HFF-Myc (cell line): ENCODE data around the gene GPR119.
"Not testable (repeated sequence)": the region's sequence is repeated elsewhere in the genome, so short reads cannot be mapped to it uniquely, and the experiment has no call there.

Source experiments
- DNase-seq: peaks from one replicate; pipeline ENCODE4 v3.0.0-alpha.2; 2011; ENCODE audit warnings: low read depth; ENCODE audit errors: extremely low read depth
- H3K4me3 ChIP-seq: replicated peaks from 2 replicates; pipeline ENCODE4 v1.5.1; 2011; ENCODE audit warnings: low read depth, mild to moderate bottlenecking, control low read depth, low read length
- TF ChIP-seq, protein P1 (sequence below): IDR thresholded peaks from 2 replicates; pipeline ENCODE4 v1.5.1; 2012; ENCODE audit warnings: mild to moderate bottlenecking, low read depth, low read length, control low read depth; ENCODE audit errors: missing control alignments

Gene GPR119

DNA sequence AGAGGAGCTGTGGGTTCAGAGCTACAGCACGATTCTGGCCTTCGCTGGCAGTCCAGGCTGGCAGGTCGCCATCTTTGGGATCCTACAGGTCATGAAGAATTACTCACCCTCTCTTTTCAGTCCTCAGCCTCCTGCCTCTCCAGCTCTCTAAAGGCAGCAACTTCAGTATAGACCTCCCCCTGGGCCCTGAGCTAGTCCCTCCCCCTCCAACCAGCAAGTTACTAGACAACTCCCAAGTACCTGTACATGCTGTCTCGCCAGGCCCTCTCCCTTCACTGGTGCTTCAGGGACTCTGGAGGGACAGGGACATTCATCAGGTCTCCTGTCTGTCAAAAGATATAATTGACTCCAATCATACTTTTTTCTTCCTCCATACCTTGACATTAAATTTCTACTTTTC lies at the start of gene GPR119:
Gene GPR119, minus strand, starts transcription at position 155 of the 400 bp plus-strand sequence. CDS start 227 bp downstream, outside the sequence.
- DNase-seq, result no peak
- no peak within 1 kb of the TSS for H3K4me3 ChIP-seq
- TF ChIP-seq, protein P1, sequence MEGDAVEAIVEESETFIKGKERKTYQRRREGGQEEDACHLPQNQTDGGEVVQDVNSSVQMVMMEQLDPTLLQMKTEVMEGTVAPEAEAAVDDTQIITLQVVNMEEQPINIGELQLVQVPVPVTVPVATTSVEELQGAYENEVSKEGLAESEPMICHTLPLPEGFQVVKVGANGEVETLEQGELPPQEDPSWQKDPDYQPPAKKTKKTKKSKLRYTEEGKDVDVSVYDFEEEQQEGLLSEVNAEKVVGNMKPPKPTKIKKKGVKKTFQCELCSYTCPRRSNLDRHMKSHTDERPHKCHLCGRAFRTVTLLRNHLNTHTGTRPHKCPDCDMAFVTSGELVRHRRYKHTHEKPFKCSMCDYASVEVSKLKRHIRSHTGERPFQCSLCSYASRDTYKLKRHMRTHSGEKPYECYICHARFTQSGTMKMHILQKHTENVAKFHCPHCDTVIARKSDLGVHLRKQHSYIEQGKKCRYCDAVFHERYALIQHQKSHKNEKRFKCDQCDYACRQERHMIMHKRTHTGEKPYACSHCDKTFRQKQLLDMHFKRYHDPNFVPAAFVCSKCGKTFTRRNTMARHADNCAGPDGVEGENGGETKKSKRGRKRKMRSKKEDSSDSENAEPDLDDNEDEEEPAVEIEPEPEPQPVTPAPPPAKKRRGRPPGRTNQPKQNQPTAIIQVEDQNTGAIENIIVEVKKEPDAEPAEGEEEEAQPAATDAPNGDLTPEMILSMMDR, result no peak

DNA sequence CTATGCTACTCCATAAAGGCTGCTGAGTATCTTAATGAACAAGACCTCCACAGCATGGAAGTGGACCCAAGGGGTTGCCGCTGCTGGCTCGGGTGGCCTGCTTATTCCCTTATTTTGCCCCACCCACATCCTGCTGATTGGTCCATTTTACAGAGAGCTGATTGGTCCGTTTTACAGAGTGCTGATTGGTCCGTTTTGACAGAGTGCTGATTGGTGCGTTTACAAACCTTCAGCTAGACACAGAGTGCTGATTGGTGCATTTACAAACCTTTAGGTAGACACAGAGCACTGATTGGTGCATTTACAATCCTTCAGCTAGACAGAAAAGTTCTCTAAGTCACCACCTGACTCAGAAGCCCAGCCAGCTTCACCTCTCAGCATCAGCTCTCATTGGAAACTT lies 43.8 kb upstream of the GPR119 start:
- not testable (repeated sequence) for H3K4me3 ChIP-seq

DNA sequence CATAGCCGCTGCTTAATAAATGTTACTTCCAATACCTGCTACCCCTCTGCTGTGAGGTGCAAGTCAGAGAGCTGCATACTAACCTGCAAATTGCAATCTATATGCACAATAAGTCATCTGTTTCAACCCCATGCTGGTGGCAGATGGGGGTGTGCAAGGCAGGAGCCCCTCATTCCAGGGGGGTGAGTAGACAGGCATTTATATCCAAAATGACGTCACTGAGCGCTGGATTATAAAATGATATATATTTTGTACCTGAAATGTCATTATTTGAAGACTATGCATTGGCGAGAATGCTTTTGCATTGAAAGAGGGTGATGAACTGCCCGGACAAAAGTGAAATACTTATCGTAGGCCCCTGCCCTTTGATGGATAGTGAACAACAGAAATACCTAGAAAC lies 41.1 kb upstream of the GPR119 start:
- TF ChIP-seq, protein P1, result no peak
- no peak for DNase-seq

More for the DNA sequence above, 43.8 kb upstream of the GPR119 start:
- not testable (repeated sequence) for DNase-seq

DNA sequence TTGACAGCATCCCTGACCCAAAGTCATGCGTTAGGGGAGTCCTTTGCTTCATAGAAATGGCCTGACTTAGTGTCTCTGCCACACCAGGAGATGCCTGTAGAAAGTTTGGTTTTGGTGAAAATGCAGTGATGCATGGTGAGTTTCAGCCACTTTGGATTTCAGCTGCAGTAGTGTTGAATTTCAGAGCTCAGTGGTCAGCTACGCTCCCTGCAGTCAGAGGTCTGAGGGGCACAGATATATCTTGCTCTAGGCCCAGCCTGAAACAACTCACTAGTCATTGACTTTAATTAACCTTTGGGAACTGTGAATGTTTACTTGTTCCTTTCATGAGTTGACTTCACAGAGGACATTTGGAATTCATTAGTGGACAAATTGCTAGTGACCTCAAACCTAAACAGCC lies 33.8 kb upstream of the GPR119 start:
- DNase-seq, result no peak
- no peak overlapping the region for H3K4me3 ChIP-seq
- TF ChIP-seq, protein P1, result no peak

More for the DNA sequence above, 41.1 kb upstream of the GPR119 start:
- no peak overlapping the region for H3K4me3 ChIP-seq

DNA sequence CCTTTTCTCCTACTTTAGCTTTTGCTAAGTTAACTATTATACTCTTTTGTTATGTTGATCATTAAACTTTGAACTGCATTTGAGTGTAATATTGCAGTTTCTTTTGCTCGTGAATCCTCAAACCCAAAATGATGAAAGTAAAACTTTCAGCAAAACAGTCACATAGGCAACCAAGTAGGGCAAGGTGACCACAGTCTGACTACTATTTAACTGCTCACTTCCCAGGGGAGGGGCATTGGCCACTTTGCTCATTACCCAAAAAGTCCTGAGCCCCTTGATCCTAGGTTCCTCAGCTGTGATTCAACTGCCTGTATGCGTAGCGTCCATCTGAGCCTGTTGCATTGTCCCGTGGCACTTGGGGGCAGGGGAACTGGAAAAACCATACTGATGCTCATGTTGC lies 33.3 kb upstream of the GPR119 start:
- TF ChIP-seq, protein P1, result no peak
- DNase-seq, result no peak
- no peak overlapping the region for H3K4me3 ChIP-seq

DNA sequence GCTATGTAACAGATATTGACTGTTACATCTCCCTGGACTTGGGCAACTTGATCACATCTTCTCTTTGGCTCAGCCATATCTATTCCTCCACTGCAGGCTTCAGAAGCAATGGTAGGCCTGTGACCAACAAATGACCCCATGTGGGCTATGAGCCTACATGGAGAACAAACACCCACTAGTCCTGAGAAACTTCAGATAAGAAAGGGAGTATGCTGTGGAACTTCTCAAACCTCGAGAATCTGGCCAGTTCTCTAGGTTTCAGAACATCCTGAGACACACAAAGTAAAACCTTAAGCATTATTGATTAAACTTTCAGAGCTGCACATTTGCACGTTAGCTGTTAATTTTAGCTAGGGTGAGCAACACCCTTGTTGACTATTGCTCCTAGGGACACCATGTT lies 32.6 kb upstream of the GPR119 start:
- TF ChIP-seq, protein P1, result no peak
- H3K4me3 ChIP-seq, result no peak overlapping the region
- DNase-seq, result no peak

DNA sequence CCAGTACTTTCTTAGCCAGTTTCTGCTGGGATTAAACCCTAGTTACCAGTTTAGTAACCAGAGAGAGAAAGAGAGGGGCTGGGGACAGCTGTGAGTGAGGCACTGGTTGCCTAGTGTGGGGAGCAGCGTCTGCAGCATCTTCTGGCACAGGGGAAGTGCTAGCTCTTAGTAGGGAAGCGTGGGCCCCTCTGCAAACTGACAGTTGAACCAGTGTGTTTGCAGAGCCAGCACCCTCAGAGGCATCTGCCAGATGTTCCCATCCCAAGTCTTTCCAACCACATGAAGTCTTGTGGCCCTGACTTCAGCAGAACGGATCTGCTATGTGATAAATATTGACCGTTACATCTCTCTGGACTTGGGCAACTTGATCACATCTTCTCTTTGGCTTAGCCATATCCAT lies 31.3 kb upstream of the GPR119 start:
- TF ChIP-seq, protein P1, result no peak
- DNase-seq, result no peak
- no peak overlapping the region for H3K4me3 ChIP-seq
